Activated naive CD4-positive, alpha-beta T cell treated with anti-CD3 and anti-CD28 coated beads, Interleukin-2, amount 10 ng/mL, durations not matched to agents 7 days and 5 days (primary cell): ENCODE results near the gene CAPN15.

ENCODE experiments used
- CTCF ChIA-PET: fragments of 350-600 bp; sonication (Branson Sonifier 250); formaldehyde crosslinking; loops from one replicate; lab custom pipeline; 2021; ENCODE audit warnings: antibody characterized with exemption; lab: Charles Lee
- DNase-seq: peaks from one replicate; pipeline ENCODE4 v3.0.0-alpha.2; 2020
- H3K27ac Mint-ChIP-seq: one replicate; pipeline ENCODE4 v1.8.0; 2021; ENCODE audit warnings: mild to moderate bottlenecking, moderate library complexity, mixed read lengths
- H3K27me3 Mint-ChIP-seq: one replicate; pipeline ENCODE4 v1.8.0; 2021; ENCODE audit warnings: mild to moderate bottlenecking, mixed read lengths
- H3K36me3 Mint-ChIP-seq: one replicate; pipeline ENCODE4 v1.8.0; 2021; ENCODE audit warnings: mixed read lengths
- H3K4me1 Mint-ChIP-seq: one replicate; pipeline ENCODE4 v1.8.0; 2021; ENCODE audit warnings: mixed read lengths
- H3K4me3 Mint-ChIP-seq: one replicate; pipeline ENCODE4 v1.8.0; 2021; ENCODE audit warnings: mild to moderate bottlenecking, moderate library complexity, mixed read lengths
- H3K9me3 Mint-ChIP-seq: one replicate; pipeline ENCODE4 v1.8.0; 2021; ENCODE audit warnings: mixed read lengths

The CAPN15 gene

DNA sequence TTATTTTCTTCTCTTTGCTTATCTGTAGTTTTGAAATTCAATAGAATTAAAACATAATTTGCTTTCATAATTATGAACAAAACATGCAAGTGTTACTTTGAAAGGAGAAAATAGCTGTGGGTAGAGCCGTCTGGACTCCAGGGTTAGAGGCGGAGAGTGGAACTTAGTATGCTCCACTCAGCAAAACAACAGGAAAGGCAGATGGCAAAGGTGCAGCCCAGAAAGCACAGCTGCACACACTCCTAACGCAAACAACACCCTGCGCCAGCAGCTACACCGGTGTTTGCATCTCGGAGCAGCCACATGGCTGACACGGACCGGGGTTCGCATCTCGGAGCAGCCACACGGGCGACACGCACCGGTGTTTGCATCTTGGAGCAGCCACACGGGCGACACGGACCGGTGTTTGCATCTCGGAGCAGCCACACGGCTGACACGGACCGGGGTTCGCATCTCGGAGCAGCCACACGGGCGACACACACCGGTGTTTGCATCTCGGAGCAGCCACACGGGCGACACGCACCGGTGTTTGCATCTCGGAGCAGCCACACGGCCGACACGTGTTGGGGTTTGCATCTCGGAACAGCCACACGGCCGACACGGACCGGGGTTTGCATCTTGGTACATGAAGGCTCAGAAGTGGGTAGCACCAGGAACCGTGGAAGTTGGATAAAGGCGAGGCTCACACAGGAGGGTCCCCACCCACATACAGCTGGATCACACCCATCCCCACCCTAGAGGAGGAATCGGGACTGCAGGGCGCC lies 12.2 kb upstream of the CAPN15 start:
- CTCF ChIA-PET: interaction anchor here (0.6 kb wide), 1 partner anchor 1264 kb away, joined by 3 read pairs; no protein-coding TSS in a partner anchor
- no peaks in the 10 kb centered on the region for H3K4me1 Mint-ChIP-seq
- DNase-seq: no peak
- no peak overlapping the region for H3K27ac Mint-ChIP-seq
- H3K4me3 Mint-ChIP-seq: no peak overlapping the region
- H3K36me3 Mint-ChIP-seq: no peaks in the 10 kb centered on the region
- no peaks in the 10 kb centered on the region for H3K9me3 Mint-ChIP-seq
- H3K27me3 Mint-ChIP-seq: no peaks in the 10 kb centered on the region

DNA sequence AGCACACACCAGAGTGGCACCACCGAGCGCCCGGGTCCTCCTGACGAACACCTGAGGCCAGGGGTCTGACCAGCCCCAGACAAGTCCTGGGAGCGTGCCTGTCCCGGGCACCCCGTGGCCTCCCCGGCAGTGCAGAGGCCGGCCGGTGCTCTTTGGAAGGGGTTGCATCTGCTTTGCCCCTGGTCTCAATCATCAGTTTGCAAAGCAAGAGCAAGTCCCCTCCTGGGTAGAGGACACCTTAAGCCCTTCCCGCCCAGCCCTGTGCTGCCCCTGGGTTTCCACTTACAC lies 11.6 kb upstream of the CAPN15 start:
- Mint-ChIP-seq H3K4me3 (no peak overlapping the region), H3K27ac (no peak overlapping the region), H3K9me3 (no peaks in the 10 kb centered on the region), H3K36me3 (no peaks in the 10 kb centered on the region), H3K4me1 (no peaks in the 10 kb centered on the region), H3K27me3 (no peaks in the 10 kb centered on the region)
- DNase-seq: no peak
- CTCF ChIA-PET: no interaction called here

- no peaks in the 10 kb centered on the region for H3K4me1 Mint-ChIP-seq
- no peaks in the 10 kb centered on the region for H3K9me3 Mint-ChIP-seq
- no peak for DNase-seq
- H3K4me3 Mint-ChIP-seq: no peak overlapping the region
- H3K27me3 Mint-ChIP-seq: no peaks in the 10 kb centered on the region
- H3K27ac Mint-ChIP-seq: no peak overlapping the region
- CTCF ChIA-PET: no interaction called here
- no peaks in the 10 kb centered on the region for H3K36me3 Mint-ChIP-seq
Measured at GRCh38 chr16:516301-516700, 11.2 kb upstream of the CAPN15 start.

DNA sequence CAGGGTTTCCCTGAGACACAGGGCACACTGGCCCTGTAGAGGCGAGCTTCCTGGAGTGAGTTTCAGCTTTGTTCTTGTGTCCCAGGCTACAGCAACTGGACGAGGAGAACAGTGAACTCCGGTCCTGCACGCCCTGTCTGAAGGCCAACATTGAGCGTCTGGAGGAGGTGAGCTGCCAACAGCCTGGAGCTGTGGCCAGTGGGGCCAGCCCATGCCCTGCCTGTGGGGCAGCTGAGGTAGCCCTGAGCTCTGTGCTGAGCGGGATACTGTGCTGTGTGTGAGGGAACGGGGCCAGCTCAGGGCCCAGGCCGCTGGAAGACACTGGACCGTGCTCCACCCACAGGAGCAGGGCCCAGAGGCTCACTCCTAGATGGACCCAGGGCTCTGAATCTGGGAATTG lies 8.7 kb upstream of the CAPN15 start:
- Mint-ChIP-seq H3K9me3 (no peaks in the 10 kb centered on the region), H3K27me3 (no peaks in the 10 kb centered on the region), H3K4me1 (no peaks in the 10 kb centered on the region), H3K4me3 (no peak overlapping the region), H3K27ac (no peak overlapping the region), H3K36me3 (no peaks in the 10 kb centered on the region)
- no peak for DNase-seq
- CTCF ChIA-PET: no interaction called here

DNA sequence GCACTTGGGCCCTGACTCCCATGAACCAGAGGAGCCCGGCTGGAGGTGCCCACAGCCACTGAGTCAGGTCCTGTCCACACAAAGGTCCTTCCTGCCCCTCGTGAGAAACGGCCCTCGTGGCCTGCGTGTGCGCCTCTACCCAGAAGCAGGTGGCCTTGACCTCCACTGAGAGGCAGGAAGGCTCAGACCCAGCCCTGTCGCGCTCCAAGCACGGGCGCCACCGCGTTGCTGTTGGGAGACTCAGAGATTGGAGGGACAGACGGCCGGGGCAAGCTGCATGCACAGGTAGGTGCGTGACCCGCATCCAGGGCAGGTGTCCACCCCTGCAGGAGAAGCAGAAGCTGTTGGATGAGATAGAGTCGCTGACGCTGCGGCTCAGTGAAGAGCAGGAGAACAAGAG lies 8.1 kb upstream of the CAPN15 start:
- Mint-ChIP-seq H3K4me3 (no peak overlapping the region), H3K36me3 (no peaks in the 10 kb centered on the region), H3K27ac (no peak overlapping the region), H3K4me1 (peaks cover 5% of the 10 kb centered on the region), H3K9me3 (no peaks in the 10 kb centered on the region), H3K27me3 (no peaks in the 10 kb centered on the region)
- CTCF ChIA-PET: no interaction called here
- no peak for DNase-seq

GRCh38 chr16:519841-520687 lies 7.4 kb upstream of the CAPN15 start:
- Mint-ChIP-seq H3K36me3 (no peaks in the 10 kb centered on the region), H3K27ac (no peak overlapping the region), H3K27me3 (no peaks in the 10 kb centered on the region), H3K4me1 (peaks cover 7% of the 10 kb centered on the region), H3K9me3 (no peaks in the 10 kb centered on the region), H3K4me3 (no peak overlapping the region)
- CTCF ChIA-PET: no interaction called here
- no peak for DNase-seq

GRCh38 chr16:520847-521246 lies 6.7 kb upstream of the CAPN15 start:
- H3K27me3 Mint-ChIP-seq: no peaks in the 10 kb centered on the region

DNA sequence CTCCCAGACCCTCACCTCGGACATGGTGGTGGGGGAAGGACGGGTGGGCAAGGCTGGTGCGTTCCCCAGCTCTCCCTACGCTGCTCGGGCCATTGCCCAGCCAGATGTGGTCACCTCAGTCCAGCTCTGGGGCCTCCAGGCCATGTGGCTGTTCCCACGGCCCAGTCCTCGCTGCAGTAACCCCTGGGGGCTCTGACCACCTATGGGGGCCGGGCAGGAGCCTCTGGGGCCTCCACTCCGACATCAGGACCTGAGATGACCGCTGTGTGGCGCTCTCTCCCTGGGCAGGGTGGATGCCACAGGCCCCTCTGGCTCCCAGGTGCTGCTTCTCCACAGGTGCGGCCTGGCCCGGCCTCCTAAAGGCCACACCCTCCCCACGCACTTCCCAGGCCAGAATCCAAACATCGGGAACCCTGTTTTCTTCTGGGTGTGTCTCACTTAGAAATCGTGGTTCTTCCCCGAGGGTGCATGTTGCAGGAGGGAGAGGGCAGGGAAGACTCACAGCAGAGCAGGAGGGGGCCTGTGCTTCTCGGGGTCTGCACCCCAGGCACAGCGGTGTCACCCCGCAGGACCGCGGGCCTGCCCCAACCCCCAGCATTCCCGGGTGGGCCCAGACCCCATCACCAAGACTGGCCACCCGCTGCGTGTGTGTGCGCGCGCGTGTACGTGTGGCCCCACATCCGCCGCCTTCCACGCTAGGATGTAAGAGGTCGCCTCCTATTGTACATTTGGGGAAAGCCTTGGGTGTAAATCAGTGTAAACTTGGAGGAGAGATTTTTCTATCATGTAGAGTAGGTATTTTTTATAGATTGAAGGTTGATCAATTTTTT lies 5.9 kb upstream of the CAPN15 start:
- CTCF ChIA-PET: no interaction called here
- H3K9me3 Mint-ChIP-seq: no peaks in the 10 kb centered on the region
- no peak overlapping the region for H3K27ac Mint-ChIP-seq
- H3K36me3 Mint-ChIP-seq: peaks cover 4% of the 10 kb centered on the region
- no peaks in the 10 kb centered on the region for H3K27me3 Mint-ChIP-seq
- DNase-seq: no peak
- no peak overlapping the region for H3K4me3 Mint-ChIP-seq
- H3K4me1 Mint-ChIP-seq: peaks cover 22% of the 10 kb centered on the region

More at GRCh38 chr16:520847-521246, 6.7 kb upstream of the CAPN15 start:
- DNase-seq: no peak
- Mint-ChIP-seq H3K36me3 (peaks cover 4% of the 10 kb centered on the region), H3K4me1 (peaks cover 15% of the 10 kb centered on the region), H3K9me3 (no peaks in the 10 kb centered on the region), H3K4me3 (no peak overlapping the region), H3K27ac (no peak overlapping the region)
- CTCF ChIA-PET: no interaction called here

DNA sequence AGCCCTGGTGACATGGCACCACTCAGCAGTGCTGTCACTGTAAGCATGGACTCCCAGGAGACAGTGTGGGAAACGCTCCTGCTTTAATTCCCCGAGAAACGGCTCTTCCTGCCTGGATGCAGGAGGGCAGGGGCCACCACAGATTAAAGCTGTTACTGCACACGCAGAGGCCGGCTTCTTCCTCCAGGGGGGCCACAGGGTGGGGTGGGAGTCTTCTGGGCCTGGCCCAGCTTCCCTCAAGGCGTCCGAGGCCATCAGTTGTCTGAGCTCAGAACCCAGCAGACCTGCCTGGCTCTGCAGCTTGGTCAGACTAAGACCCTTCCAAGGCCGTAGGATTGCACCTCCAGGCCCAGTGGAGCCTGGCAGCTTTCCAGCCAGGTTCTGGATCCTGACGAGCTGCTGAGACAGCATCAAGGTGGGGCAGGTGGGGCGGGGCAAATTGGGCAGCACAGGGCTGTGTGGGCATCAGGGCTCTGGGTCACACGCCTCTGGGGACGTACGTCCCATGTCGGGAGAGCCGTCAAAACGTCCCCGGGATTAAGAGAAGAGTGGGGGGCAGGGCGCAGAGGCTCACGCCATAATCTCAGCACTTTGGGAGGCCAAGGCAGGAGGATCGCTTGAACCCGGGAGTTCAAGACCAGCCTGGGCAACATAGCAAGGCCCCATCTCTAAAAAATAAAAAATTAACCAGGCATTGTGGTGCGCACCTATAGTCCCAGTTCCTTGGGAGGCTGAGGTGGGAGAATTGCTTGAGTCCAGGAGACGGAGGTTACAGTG lies 5.0 kb upstream of the CAPN15 start:
- H3K27ac Mint-ChIP-seq: no peak overlapping the region
- CTCF ChIA-PET: no interaction called here
- no peaks in the 10 kb centered on the region for H3K9me3 Mint-ChIP-seq
- H3K27me3 Mint-ChIP-seq: no peaks in the 10 kb centered on the region
- DNase-seq: no peak
- H3K36me3 Mint-ChIP-seq: peaks cover 4% of the 10 kb centered on the region
- H3K4me1 Mint-ChIP-seq: peaks cover 24% of the 10 kb centered on the region
- no peak overlapping the region for H3K4me3 Mint-ChIP-seq

DNA sequence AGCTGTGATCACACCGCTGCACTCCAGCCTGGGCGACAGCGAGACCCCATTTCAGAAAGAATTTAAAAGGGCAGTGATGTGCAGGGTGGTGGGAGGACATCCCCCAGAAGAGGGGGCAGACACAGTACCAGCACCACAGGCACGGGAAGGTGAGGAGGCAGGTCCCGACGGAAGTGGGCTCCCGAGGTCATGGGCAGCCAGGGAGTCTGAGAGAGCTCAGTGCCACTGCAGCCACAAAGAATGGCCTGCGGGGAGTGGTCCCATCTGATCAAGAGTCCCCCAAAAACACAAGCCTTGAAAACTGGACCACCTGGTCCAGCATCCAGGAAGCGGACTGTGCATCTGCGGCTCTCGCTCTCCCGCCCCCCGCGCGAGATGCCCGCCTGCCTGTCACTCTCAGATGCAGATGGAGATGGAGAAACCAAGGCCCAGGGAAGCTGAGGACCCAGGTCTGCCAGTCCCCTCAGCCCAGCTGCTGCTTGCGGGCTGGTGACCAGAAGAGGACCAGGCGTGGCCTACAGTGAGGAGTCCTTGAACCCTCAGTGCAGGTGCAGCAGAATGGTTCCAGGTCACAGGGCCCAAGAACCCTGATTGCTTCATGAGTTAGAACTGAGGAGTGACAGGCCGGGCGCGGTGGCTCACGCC lies 4.3 kb upstream of the CAPN15 start:
- H3K9me3 Mint-ChIP-seq: no peaks in the 10 kb centered on the region
- H3K4me1 Mint-ChIP-seq: peaks cover 24% of the 10 kb centered on the region
- peaks cover 4% of the 10 kb centered on the region for H3K36me3 Mint-ChIP-seq
- H3K27ac Mint-ChIP-seq: no peak overlapping the region
- DNase-seq: no peak
- CTCF ChIA-PET: no interaction called here
- no peaks in the 10 kb centered on the region for H3K27me3 Mint-ChIP-seq
- no peak overlapping the region for H3K4me3 Mint-ChIP-seq

DNA sequence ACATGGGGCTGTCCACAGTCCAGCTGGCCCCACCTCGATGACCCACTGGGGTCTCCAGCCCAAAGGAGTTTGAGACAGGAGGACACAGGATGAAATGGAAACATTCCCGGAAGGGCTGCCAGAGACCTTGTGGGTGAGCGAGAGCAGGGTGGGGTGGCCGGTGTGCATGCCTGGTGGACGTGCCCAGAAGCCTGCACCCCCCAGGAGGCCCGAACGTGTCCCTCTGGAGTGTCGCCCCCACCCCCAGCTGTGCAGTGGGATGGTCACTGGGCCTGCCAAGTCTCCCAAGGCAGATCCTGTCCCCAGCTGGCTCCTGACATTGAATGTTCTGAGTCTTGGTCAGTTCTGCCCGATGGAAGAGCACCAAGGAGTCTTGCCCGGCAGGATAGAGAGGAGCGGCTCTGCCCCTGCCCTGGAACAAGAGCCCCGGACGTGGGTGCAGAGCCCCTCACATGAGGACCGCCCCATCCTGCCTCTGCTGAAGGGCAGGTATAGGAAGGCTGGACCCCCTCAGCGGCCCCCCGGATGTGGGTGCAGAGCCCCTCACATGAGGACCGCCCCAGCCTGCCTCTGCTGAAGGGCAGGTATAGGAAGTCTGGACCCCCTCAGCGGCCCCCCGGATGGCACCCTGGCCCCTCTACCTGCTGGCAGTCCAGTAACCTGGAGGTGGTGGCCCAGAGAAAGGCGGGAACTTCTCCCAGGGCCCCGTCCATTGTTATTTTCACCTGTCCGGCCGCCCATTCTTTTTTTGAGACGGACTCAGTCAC lies 3.1 kb upstream of the CAPN15 start:
- H3K27ac Mint-ChIP-seq: no peak overlapping the region
- no peak overlapping the region for H3K4me3 Mint-ChIP-seq
- H3K9me3 Mint-ChIP-seq: no peaks in the 10 kb centered on the region
- H3K4me1 Mint-ChIP-seq: peaks cover 34% of the 10 kb centered on the region
- H3K36me3 Mint-ChIP-seq: peaks cover 7% of the 10 kb centered on the region
- CTCF ChIA-PET: no interaction called here
- no peaks in the 10 kb centered on the region for H3K27me3 Mint-ChIP-seq
- DNase-seq: no peak

DNA sequence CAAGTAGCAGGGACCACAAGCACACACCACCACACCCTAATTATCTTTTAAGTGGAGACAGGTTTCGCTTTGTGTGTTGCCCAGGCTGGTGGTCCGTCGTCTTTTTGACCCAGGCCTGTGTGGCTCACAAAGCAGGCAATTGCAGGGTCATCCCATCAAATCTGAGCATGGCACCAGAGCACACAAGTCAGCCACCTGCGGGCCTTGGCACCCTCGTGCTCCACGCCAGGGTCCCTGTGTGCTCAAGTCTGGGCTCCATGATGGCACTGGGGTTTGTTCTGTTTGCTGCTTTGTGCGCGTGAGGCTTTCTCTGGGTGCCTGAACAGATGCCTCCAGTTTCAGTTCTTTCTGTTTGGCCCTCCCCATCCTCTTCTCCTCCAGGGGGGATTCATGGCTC lies 2.4 kb upstream of the CAPN15 start:
- Mint-ChIP-seq H3K4me1 (peaks cover 41% of the 10 kb centered on the region), H3K4me3 (no peak overlapping the region), H3K36me3 (peaks cover 7% of the 10 kb centered on the region), H3K27ac (peak overlapping the region; percentile 93), H3K27me3 (no peaks in the 10 kb centered on the region), H3K9me3 (no peaks in the 10 kb centered on the region)
- DNase-seq: no peak
- CTCF ChIA-PET: no interaction called here
